Measurements from ENCODE around the gene ALX3.
A peak's percentile ranks its signal among the peaks of the same experiment; 100 is the strongest.

ALX3 gene

DNA sequence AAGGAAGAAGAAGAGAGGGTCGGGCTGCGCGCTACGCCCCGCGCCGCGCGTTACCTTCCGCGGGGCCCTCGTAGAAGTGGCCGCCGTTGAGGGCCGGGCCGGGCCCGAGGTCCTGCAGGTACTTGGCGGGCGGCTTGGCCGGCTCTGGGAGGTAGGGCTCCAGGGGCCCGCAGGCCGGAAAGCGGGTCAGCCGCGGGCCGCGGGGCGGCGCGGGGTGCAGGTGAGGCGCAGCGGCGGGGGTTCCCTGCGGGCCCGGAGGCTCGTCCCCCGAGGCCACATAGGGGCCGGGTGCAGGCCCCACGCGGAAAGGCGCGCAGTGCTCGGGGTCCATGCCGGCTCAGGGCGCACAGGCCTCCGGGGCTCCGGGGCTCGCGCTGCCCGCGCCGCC is 196 bp downstream of the ALX3 start:
- no peaks in the 10 kb centered on the region for H3K9me3 ChIP-seq (ENCODE audit: insufficient read depth, low read length)
- no peak for TF ChIP-seq ZNF274 (IDR thresholded peaks at IDR 0.05; ENCODE audit: low read depth, low read length)
- TF ChIP-seq SUZ12 (IDR thresholded peaks at IDR 0.05; ENCODE audit: extremely low read depth, insufficient read depth, insufficient read length) = no peak
- TF ChIP-seq YY1 (IDR thresholded peaks at IDR 0.05; ENCODE audit: insufficient read depth, insufficient read length) = no peak
- peak overlapping the region; percentile 37 for H3K4me3 ChIP-seq (ENCODE audit: insufficient read length, low read depth)
- no peaks in the 10 kb centered on the region for H3K36me3 ChIP-seq (ENCODE audit: insufficient read depth, insufficient read length, low read length)
- peaks cover 98% of the 10 kb centered on the region for H3K27me3 ChIP-seq (ENCODE audit: insufficient read depth, insufficient read length)
- DNase-seq (ENCODE audit: low read depth, low spot score) = no peak
- peaks cover 25% of the 10 kb centered on the region for H3K4me1 ChIP-seq (ENCODE audit: insufficient read depth, insufficient read length)
- peak overlapping the region; percentile 62 for H3K9ac ChIP-seq (ENCODE audit: insufficient read length, low read depth)

DNA sequence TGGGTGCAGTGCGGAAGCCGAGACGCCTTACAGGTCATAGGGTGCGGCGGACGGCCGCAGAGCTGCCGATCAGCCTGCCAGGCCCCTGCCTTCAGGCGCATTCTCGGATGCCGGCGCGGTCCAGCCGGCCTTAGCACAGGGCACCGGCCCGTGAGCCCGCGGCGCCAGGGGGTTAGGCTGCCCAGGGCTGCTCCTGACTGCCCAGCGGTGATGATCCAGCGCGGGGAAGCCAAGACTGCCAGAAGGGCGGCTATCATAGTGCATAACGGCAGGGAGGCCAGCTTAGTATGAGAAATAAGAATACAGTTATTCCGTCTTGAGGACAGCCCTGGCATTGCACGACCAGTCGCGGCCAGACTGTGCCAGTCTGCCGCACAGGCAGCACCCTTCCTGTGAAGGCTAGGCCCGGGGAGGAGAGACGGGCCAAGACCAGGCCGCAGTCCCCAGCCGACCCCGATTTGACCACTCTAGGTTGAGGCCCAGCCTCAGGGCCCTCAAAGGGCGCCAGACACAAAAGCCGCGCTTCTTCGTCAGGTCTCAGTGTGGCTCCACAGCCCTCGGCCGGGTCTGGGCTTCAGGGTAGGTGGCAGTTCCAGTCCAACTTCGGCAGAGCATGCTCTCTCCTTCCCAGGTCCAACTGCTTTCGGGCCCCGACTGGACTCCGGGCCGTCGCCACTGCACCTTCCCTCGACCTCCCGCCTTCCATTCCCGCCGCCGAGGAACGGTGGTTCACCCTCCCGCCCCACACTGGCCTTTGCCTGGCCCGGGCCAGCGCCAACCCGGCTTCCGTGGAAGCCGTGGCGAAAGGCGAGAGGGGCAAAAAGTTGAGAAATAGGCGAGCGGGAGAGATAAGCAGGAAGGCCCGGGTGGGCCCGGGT is 829 bp downstream of the ALX3 start:
- H3K4me1 ChIP-seq (ENCODE audit: insufficient read depth, insufficient read length) = peaks cover 25% of the 10 kb centered on the region
- H3K36me3 ChIP-seq (ENCODE audit: insufficient read depth, insufficient read length, low read length) = no peaks in the 10 kb centered on the region
- H3K4me3 ChIP-seq (ENCODE audit: insufficient read length, low read depth) = peak overlapping the region; percentile 37
- peaks cover 97% of the 10 kb centered on the region for H3K27me3 ChIP-seq (ENCODE audit: insufficient read depth, insufficient read length)
- TF ChIP-seq SUZ12 (IDR thresholded peaks at IDR 0.05; ENCODE audit: extremely low read depth, insufficient read depth, insufficient read length) (peak; percentile 95), ZNF274 (IDR thresholded peaks at IDR 0.05; ENCODE audit: low read depth, low read length) (no peak)
- DNase-seq (ENCODE audit: low read depth, low spot score) = no peak
- peak overlapping the region; percentile 62 for H3K9ac ChIP-seq (ENCODE audit: insufficient read length, low read depth)
- no peaks in the 10 kb centered on the region for H3K9me3 ChIP-seq (ENCODE audit: insufficient read depth, low read length)

DNA sequence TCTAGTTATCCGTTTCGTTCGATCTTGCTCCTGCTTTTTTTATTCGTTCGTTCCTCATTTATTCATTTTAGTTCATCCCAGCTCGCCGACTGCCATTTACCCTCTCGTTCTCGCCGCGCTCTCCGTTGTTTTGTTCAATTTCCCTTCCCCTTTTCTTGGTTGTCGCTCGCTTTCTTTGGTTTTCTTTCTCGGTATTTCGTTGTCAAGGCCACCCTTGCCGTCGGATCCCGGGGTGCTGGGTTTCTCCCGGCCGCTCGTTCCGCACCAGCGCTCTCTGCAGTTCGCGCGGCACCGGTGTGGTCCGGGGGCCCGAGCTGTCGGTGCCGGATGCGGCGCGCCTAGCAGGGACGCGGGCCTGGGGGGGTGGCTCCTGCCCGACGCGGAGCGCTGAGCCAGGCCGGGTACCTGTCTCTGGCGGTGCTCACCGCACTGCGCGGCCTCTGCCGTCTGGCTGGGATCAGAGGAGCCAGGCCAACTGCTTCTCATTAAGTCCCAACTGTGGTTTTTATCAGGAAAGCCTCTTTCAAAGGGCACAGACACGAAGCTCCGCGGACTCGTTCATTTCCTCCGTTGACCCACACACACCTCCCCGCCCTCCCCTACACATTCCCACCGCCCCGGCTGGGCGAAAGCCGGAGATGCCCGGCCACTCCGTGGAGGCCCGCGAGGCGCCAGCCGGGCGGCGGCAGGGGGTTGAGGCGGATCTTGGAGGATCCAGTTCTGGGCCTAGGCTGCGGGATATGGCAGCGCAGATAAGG is 1.6 kb downstream of the ALX3 start:
- no peak for DNase-seq (ENCODE audit: low read depth, low spot score)
- peak overlapping the region; percentile 74 for H3K9ac ChIP-seq (ENCODE audit: insufficient read length, low read depth)
- no peaks in the 10 kb centered on the region for H3K9me3 ChIP-seq (ENCODE audit: insufficient read depth, low read length)
- TF ChIP-seq YY1 (IDR thresholded peaks at IDR 0.05; ENCODE audit: insufficient read depth, insufficient read length) (no peak), SUZ12 (IDR thresholded peaks at IDR 0.05; ENCODE audit: extremely low read depth, insufficient read depth, insufficient read length) (no peak), ZNF274 (IDR thresholded peaks at IDR 0.05; ENCODE audit: low read depth, low read length) (no peak)
- H3K4me1 ChIP-seq (ENCODE audit: insufficient read depth, insufficient read length) = peaks cover 28% of the 10 kb centered on the region
- peaks cover 89% of the 10 kb centered on the region for H3K27me3 ChIP-seq (ENCODE audit: insufficient read depth, insufficient read length)
- H3K4me3 ChIP-seq (ENCODE audit: insufficient read length, low read depth) = peak overlapping the region; percentile 25
- no peaks in the 10 kb centered on the region for H3K36me3 ChIP-seq (ENCODE audit: insufficient read depth, insufficient read length, low read length)

DNA sequence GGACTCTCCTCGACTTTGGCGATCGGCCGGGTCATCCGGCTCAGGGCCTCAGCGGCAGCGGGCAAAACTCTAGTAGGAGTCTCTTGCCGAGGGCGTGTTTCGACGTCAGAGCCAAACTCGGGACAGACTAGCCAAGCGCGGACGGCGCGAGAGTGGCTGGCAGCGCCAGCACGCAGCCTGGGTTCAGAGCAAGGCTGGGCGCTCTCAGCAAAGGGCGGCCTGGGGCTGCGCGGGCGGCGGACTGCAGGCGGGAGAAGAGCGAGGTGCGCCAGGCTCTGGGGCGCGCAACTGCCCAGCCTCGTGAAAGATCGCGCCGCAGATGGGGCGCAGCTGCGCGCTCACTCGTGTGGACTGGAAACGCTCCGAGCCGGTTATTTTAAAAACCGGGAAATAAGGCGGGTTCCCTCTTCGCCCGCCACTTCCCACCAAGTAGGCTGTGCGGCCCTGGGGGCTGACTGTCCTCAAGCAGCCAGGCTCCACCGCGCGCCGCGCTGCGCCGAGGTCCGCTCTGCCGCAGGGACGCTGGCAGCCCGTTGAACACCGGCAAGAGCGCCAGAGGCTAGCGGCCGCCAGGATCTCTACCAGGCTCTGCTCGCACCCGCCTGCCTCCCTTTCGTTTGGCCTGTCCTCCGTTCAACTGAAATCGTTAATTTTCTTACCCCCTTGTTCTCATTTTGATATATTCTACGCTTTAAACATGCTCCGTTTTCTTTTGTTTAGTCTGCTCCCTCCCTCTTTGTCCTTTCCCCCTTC is 2.4 kb downstream of the ALX3 start:
- Histone ChIP-seq H3K27me3 (ENCODE audit: insufficient read depth, insufficient read length) (peaks cover 81% of the 10 kb centered on the region), H3K9ac (ENCODE audit: insufficient read length, low read depth) (peak overlapping the region; percentile 74), H3K9me3 (ENCODE audit: insufficient read depth, low read length) (no peaks in the 10 kb centered on the region), H3K4me3 (ENCODE audit: insufficient read length, low read depth) (peak overlapping the region; percentile 25), H3K36me3 (ENCODE audit: insufficient read depth, insufficient read length, low read length) (peaks cover 3% of the 10 kb centered on the region), H3K4me1 (ENCODE audit: insufficient read depth, insufficient read length) (peaks cover 28% of the 10 kb centered on the region)
- TF ChIP-seq YY1 (IDR thresholded peaks at IDR 0.05; ENCODE audit: insufficient read depth, insufficient read length) (no peak), SUZ12 (IDR thresholded peaks at IDR 0.05; ENCODE audit: extremely low read depth, insufficient read depth, insufficient read length) (peak; percentile 96)
- DNase-seq (ENCODE audit: low read depth, low spot score) = no peak

DNA sequence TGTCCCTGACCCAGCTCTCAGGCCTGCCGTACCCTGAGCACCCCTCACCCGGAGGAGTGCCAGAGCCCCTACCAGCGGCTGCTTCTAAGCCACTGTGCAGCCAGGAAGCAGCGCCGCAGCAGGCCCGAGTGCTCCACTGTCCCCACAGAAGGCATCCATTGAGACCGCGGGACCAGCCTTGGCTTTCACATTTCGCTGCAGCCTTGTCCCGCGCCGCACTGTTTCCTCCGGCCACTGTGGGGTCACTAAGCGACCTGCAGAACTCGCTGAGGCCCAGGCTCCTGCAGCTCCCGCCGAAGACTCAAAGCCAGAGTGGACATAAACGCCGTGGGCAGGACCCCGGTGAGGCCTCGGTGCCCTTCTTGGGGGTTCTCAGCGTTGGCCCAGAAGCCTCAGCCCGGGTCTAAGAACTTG is 3.0 kb downstream of the ALX3 start:
- TF ChIP-seq ZNF274 (IDR thresholded peaks at IDR 0.05; ENCODE audit: low read depth, low read length) (no peak), YY1 (IDR thresholded peaks at IDR 0.05; ENCODE audit: insufficient read depth, insufficient read length) (no peak), SUZ12 (IDR thresholded peaks at IDR 0.05; ENCODE audit: extremely low read depth, insufficient read depth, insufficient read length) (no peak)
- H3K9ac ChIP-seq (ENCODE audit: insufficient read length, low read depth) = peak overlapping the region; percentile 74
- no peak for DNase-seq (ENCODE audit: low read depth, low spot score)
- no peaks in the 10 kb centered on the region for H3K9me3 ChIP-seq (ENCODE audit: insufficient read depth, low read length)
- H3K36me3 ChIP-seq (ENCODE audit: insufficient read depth, insufficient read length, low read length) = peaks cover 5% of the 10 kb centered on the region
- peak overlapping the region; percentile 25 for H3K4me3 ChIP-seq (ENCODE audit: insufficient read length, low read depth)
- peaks cover 76% of the 10 kb centered on the region for H3K27me3 ChIP-seq (ENCODE audit: insufficient read depth, insufficient read length)
- H3K4me1 ChIP-seq (ENCODE audit: insufficient read depth, insufficient read length) = peaks cover 28% of the 10 kb centered on the region

DNA sequence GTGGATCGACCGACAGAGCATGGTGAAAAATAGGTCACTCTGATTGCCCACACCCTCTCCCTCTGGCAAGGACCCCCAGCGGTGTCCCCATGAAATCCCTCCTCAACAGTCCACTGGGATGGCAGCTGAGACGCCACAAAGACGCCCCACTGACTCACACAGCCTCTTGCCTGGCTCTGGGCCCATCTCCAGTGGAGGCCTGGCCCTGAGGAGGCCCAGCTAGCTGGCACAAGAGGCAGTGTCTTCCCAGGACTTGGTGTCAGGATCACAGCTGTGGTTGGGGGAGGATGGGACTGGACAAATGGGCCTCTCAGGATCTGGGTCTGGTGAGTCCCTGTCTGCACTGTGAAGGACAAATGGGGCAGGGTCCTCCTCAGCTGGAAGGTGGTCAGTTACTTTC is 4.6 kb downstream of the ALX3 start:
- DNase-seq (ENCODE audit: low read depth, low spot score) = no peak
- Histone ChIP-seq H3K4me1 (ENCODE audit: insufficient read depth, insufficient read length) (peaks cover 25% of the 10 kb centered on the region), H3K4me3 (ENCODE audit: insufficient read length, low read depth) (no peak overlapping the region), H3K9ac (ENCODE audit: insufficient read length, low read depth) (no peak overlapping the region), H3K36me3 (ENCODE audit: insufficient read depth, insufficient read length, low read length) (peaks cover 19% of the 10 kb centered on the region), H3K9me3 (ENCODE audit: insufficient read depth, low read length) (no peaks in the 10 kb centered on the region), H3K27me3 (ENCODE audit: insufficient read depth, insufficient read length) (peaks cover 59% of the 10 kb centered on the region)
- TF ChIP-seq YY1 (IDR thresholded peaks at IDR 0.05; ENCODE audit: insufficient read depth, insufficient read length) = no peak

Data from NT2/D1 (cell line).